Uterus (tissue), 2 donors: ENCODE results near the gene LLGL2.

Experiments
- POLR2A ChIP-seq, 2 donors: fragments of 450-650 bp; IDR thresholded peaks; one replicate each; pipeline ENCODE4 v1.6.1; 2016; ENCODE audit warnings: antibody characterized with exemption in 2 of 2, mild to moderate bottlenecking in 1 of 2, moderate library complexity in 1 of 2
- TF ChIP-seq, protein P1 (sequence below), 4 experiments: fragments of 200-600 bp in 2 of 4; fragments of 450-650 bp in 2 of 4; sonication (generic) in 2 of 4; IDR thresholded peaks; one replicate each; pipeline ENCODE4 v1.5.1; 2016 to 2019; ENCODE audit warnings: antibody characterized with exemption in 4 of 4, mild to moderate bottlenecking in 2 of 4, moderate library complexity in 1 of 4

DNA sequence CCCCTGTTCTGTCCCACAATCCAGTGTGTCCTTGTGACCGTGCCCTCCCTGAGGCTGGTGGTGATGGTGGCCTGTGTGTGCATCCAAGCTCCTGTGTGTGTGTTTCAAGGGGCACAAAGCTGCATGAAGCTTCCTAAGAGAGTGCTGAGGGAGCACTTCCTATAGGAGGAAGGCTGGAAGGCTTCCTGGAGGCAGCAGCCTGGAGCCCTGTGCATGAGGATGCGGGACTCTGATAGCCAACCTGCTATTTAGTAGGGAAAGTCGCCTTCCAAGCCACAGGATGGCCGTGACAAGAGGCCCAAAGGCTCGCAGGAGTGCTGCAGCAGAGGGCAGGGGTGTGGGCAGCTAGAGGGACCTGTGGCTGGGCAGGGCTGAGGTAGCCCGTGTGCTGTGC is 70.4 kb downstream of the LLGL2 start:
- TF ChIP-seq, protein P1, sequence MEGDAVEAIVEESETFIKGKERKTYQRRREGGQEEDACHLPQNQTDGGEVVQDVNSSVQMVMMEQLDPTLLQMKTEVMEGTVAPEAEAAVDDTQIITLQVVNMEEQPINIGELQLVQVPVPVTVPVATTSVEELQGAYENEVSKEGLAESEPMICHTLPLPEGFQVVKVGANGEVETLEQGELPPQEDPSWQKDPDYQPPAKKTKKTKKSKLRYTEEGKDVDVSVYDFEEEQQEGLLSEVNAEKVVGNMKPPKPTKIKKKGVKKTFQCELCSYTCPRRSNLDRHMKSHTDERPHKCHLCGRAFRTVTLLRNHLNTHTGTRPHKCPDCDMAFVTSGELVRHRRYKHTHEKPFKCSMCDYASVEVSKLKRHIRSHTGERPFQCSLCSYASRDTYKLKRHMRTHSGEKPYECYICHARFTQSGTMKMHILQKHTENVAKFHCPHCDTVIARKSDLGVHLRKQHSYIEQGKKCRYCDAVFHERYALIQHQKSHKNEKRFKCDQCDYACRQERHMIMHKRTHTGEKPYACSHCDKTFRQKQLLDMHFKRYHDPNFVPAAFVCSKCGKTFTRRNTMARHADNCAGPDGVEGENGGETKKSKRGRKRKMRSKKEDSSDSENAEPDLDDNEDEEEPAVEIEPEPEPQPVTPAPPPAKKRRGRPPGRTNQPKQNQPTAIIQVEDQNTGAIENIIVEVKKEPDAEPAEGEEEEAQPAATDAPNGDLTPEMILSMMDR (IDR thresholded peaks at IDR 0.05): no peak
- no peak for TF ChIP-seq POLR2A (IDR thresholded peaks at IDR 0.05)
